ENCODE measurements around the gene DHRS9. TPM values are rescaled to one million over a fixed set of nuclear protein-coding genes. Genes with fewer than 3 reads are reported as not detected.
A peak's percentile ranks its signal among the peaks of the same experiment; 100 is the strongest.

DHRS9 gene
- polyA plus RNA-seq (2013, experiment 1 of 2): not detected
- not detected for polyA plus RNA-seq (2013, experiment 2 of 2)

DNA sequence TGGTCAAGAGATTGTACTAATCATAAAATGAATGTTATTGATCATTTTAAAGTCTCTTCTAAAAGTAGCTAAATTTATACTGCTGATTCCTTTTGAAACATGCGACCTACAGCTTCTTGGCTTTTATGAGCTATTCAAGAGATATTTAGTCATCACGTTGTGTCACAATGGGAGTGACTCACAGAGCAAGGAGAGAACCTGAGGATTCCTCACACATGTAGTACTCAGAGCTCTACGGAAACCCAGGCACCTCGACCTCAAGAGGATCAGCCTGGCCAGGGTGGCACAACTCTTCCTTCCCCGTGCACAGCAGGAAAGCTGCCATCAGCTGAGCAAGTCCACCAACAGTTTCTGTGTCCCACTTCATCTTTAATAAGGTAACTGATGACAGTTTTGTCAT, at the start of gene DHRS9:
TSS of gene DHRS9 (plus strand) at position 223 of the 400 bp plus-strand sequence. CDS start 12,019 bp downstream, outside the sequence.
- H4K8ac ChIP-seq (ENCODE audit: low read length): no peak within 1 kb of the TSS
- H2BK5ac ChIP-seq (ENCODE audit: low read depth, low read length, poor library complexity, severe bottlenecking): no peak within 1 kb of the TSS
- H3K4me3 ChIP-seq (ENCODE audit: insufficient read depth in 1 of 2, low read depth in 1 of 2, low read length in 2 of 2): no peak within 1 kb of the TSS
- no peak within 1 kb of the TSS for H3K27ac ChIP-seq (ENCODE audit: low read length, poor library complexity, severe bottlenecking)
- no peaks in the 10 kb centered on the region for H3K79me1 ChIP-seq (replicated peaks; ENCODE audit: low read length, poor library complexity, severe bottlenecking)
- H2BK12ac ChIP-seq (ENCODE audit: low read length in 2 of 2): no peak within 1 kb of the TSS
- H2AK5ac ChIP-seq (ENCODE audit: low read length, severe bottlenecking): no peak within 1 kb of the TSS
- no peak within 1 kb of the TSS for H3K18ac ChIP-seq (ENCODE audit: low read depth in 1 of 2, low read length in 2 of 2)
- peak; percentile 49 for DNase-seq
- no peak within 1 kb of the TSS for H2AFZ ChIP-seq (ENCODE audit: low read depth, low read length)
- H3K23ac ChIP-seq (ENCODE audit: low read length in 2 of 2): no peak within 1 kb of the TSS
- H3K14ac ChIP-seq (ENCODE audit: low read length in 2 of 2): no peak within 1 kb of the TSS
- no peaks in the 10 kb centered on the region for H3K9me3 ChIP-seq (ENCODE audit: control insufficient read depth, low read length)
- peak within 1 kb of the TSS; percentile 9 for H3K9ac ChIP-seq (ENCODE audit: low read length)
- peak within 1 kb of the TSS; percentile 26 for H2BK15ac ChIP-seq (ENCODE audit: low read depth, poor library complexity, severe bottlenecking)
- H4K91ac ChIP-seq (ENCODE audit: low read length): no peak within 1 kb of the TSS
- 39% methylated on average over 3 of the region's 5 CpGs for WGBS
- no peaks in the 10 kb centered on the region for H3K36me3 ChIP-seq (ENCODE audit: control insufficient read depth in 1 of 2, insufficient read depth in 2 of 2, low read depth in 1 of 2, low read length in 2 of 2)
- H3K4me2 ChIP-seq (ENCODE audit: low read length, poor library complexity, severe bottlenecking): no peak within 1 kb of the TSS
- no peak within 1 kb of the TSS for H2BK120ac ChIP-seq (ENCODE audit: low read depth, low read length)
- H3K4me1 ChIP-seq (ENCODE audit: control insufficient read depth, insufficient read depth, low read depth, low read length): peaks cover 4% of the 10 kb centered on the region
- H3K27me3 ChIP-seq (ENCODE audit: control insufficient read depth in 1 of 2, insufficient read depth in 1 of 2, low read length in 2 of 2): no peaks in the 10 kb centered on the region
- no peak within 1 kb of the TSS for H3K4ac ChIP-seq (ENCODE audit: low read depth in 1 of 2, low read length in 2 of 2)

GRCh38 chr2:169023161-169023560, 46.2 kb upstream of the DHRS9 start:
- Histone ChIP-seq H2AK5ac (ENCODE audit: low read length, severe bottlenecking) (no peak overlapping the region), H2BK15ac (ENCODE audit: low read depth, poor library complexity, severe bottlenecking) (no peak overlapping the region), H3K36me3 (ENCODE audit: control insufficient read depth in 1 of 2, insufficient read depth in 2 of 2, low read depth in 1 of 2, low read length in 2 of 2) (no peaks in the 10 kb centered on the region), H3K14ac (ENCODE audit: low read length in 2 of 2) (no peak overlapping the region), H3K27ac (ENCODE audit: low read length, poor library complexity, severe bottlenecking) (no peak overlapping the region), H3K9me3 (ENCODE audit: control insufficient read depth, low read length) (no peaks in the 10 kb centered on the region), H3K27me3 (ENCODE audit: control insufficient read depth in 1 of 2, insufficient read depth in 1 of 2, low read length in 2 of 2) (no peaks in the 10 kb centered on the region), H4K91ac (ENCODE audit: low read length) (no peak overlapping the region), H2BK12ac (ENCODE audit: low read length in 2 of 2) (no peak overlapping the region), H3K4me3 (ENCODE audit: insufficient read depth in 1 of 2, low read depth in 1 of 2, low read length in 2 of 2) (no peak overlapping the region), H3K23ac (ENCODE audit: low read length in 2 of 2) (no peak overlapping the region), H2BK5ac (ENCODE audit: low read depth, low read length, poor library complexity, severe bottlenecking) (no peak overlapping the region), H3K4me2 (ENCODE audit: low read length, poor library complexity, severe bottlenecking) (no peak overlapping the region), H3K4me1 (ENCODE audit: control insufficient read depth, insufficient read depth, low read depth, low read length) (no peaks in the 10 kb centered on the region), H3K4ac (ENCODE audit: low read depth in 1 of 2, low read length in 2 of 2) (no peak overlapping the region), H3K18ac (ENCODE audit: low read depth in 1 of 2, low read length in 2 of 2) (no peak overlapping the region), H3K9ac (ENCODE audit: low read length) (no peak overlapping the region), H4K8ac (ENCODE audit: low read length) (no peak overlapping the region), H2AFZ (ENCODE audit: low read depth, low read length) (no peak overlapping the region), H2BK120ac (ENCODE audit: low read depth, low read length) (no peak overlapping the region), H3K79me1 (replicated peaks; ENCODE audit: low read length, poor library complexity, severe bottlenecking) (no peaks in the 10 kb centered on the region)
- 72% methylated on average over 3 of the region's 3 CpGs for WGBS
- no peak for DNase-seq

GRCh38 chr2:169026056-169026455, 43.3 kb upstream of the DHRS9 start:
- Histone ChIP-seq H2BK5ac (ENCODE audit: low read depth, low read length, poor library complexity, severe bottlenecking) (no peak overlapping the region), H3K9ac (ENCODE audit: low read length) (no peak overlapping the region), H2BK12ac (ENCODE audit: low read length in 2 of 2) (no peak overlapping the region), H3K4ac (ENCODE audit: low read depth in 1 of 2, low read length in 2 of 2) (no peak overlapping the region), H2AK5ac (ENCODE audit: low read length, severe bottlenecking) (no peak overlapping the region), H2AFZ (ENCODE audit: low read depth, low read length) (no peak overlapping the region), H3K18ac (ENCODE audit: low read depth in 1 of 2, low read length in 2 of 2) (no peak overlapping the region), H3K36me3 (ENCODE audit: control insufficient read depth in 1 of 2, insufficient read depth in 2 of 2, low read depth in 1 of 2, low read length in 2 of 2) (no peaks in the 10 kb centered on the region), H4K91ac (ENCODE audit: low read length) (no peak overlapping the region), H3K27me3 (ENCODE audit: control insufficient read depth in 1 of 2, insufficient read depth in 1 of 2, low read length in 2 of 2) (no peaks in the 10 kb centered on the region), H3K4me2 (ENCODE audit: low read length, poor library complexity, severe bottlenecking) (no peak overlapping the region), H3K9me3 (ENCODE audit: control insufficient read depth, low read length) (no peaks in the 10 kb centered on the region), H3K14ac (ENCODE audit: low read length in 2 of 2) (no peak overlapping the region), H3K4me1 (ENCODE audit: control insufficient read depth, insufficient read depth, low read depth, low read length) (no peaks in the 10 kb centered on the region), H3K79me1 (replicated peaks; ENCODE audit: low read length, poor library complexity, severe bottlenecking) (no peaks in the 10 kb centered on the region), H3K23ac (ENCODE audit: low read length in 2 of 2) (no peak overlapping the region), H3K4me3 (ENCODE audit: insufficient read depth in 1 of 2, low read depth in 1 of 2, low read length in 2 of 2) (no peak overlapping the region), H4K8ac (ENCODE audit: low read length) (no peak overlapping the region), H2BK15ac (ENCODE audit: low read depth, poor library complexity, severe bottlenecking) (no peak overlapping the region), H3K27ac (ENCODE audit: low read length, poor library complexity, severe bottlenecking) (no peak overlapping the region), H2BK120ac (ENCODE audit: low read depth, low read length) (no peak overlapping the region)
- no CpG with 5 or more reads among the region's 1 CpG for WGBS
- DNase-seq: no peak

GRCh38 chr2:169027234-169027633, 42.1 kb upstream of the DHRS9 start:
- DNase-seq: no peak

More at GRCh38 chr2:169027234-169027633, 42.1 kb upstream of the DHRS9 start:
- Histone ChIP-seq H3K4me3 (ENCODE audit: insufficient read depth in 1 of 2, low read depth in 1 of 2, low read length in 2 of 2) (no peak overlapping the region), H2BK120ac (ENCODE audit: low read depth, low read length) (no peak overlapping the region), H3K4ac (ENCODE audit: low read depth in 1 of 2, low read length in 2 of 2) (no peak overlapping the region), H2BK12ac (ENCODE audit: low read length in 2 of 2) (no peak overlapping the region), H3K18ac (ENCODE audit: low read depth in 1 of 2, low read length in 2 of 2) (no peak overlapping the region), H3K27me3 (ENCODE audit: control insufficient read depth in 1 of 2, insufficient read depth in 1 of 2, low read length in 2 of 2) (no peaks in the 10 kb centered on the region), H2AK5ac (ENCODE audit: low read length, severe bottlenecking) (no peak overlapping the region), H2BK5ac (ENCODE audit: low read depth, low read length, poor library complexity, severe bottlenecking) (no peak overlapping the region), H4K91ac (ENCODE audit: low read length) (no peak overlapping the region), H3K9ac (ENCODE audit: low read length) (no peak overlapping the region), H4K8ac (ENCODE audit: low read length) (no peak overlapping the region), H3K4me1 (ENCODE audit: control insufficient read depth, insufficient read depth, low read depth, low read length) (no peaks in the 10 kb centered on the region), H3K14ac (ENCODE audit: low read length in 2 of 2) (no peak overlapping the region), H3K36me3 (ENCODE audit: control insufficient read depth in 1 of 2, insufficient read depth in 2 of 2, low read depth in 1 of 2, low read length in 2 of 2) (no peaks in the 10 kb centered on the region), H3K23ac (ENCODE audit: low read length in 2 of 2) (no peak overlapping the region), H3K9me3 (ENCODE audit: control insufficient read depth, low read length) (no peaks in the 10 kb centered on the region), H3K4me2 (ENCODE audit: low read length, poor library complexity, severe bottlenecking) (no peak overlapping the region), H2BK15ac (ENCODE audit: low read depth, poor library complexity, severe bottlenecking) (no peak overlapping the region), H3K27ac (ENCODE audit: low read length, poor library complexity, severe bottlenecking) (no peak overlapping the region), H3K79me1 (replicated peaks; ENCODE audit: low read length, poor library complexity, severe bottlenecking) (no peaks in the 10 kb centered on the region), H2AFZ (ENCODE audit: low read depth, low read length) (no peak overlapping the region)
- 100% methylated on average over 1 of the region's 3 CpGs for WGBS

Data from mesenchymal stem cell (in vitro differentiated cells and primary cell).